GM06990 (cell line): ENCODE results near the gene ATXN1L.

Source experiments
- DNase-seq: peaks from one replicate; pipeline ENCODE4 v3.0.0-alpha.2; 2011; ENCODE audit not compliant: insufficient read length; ENCODE audit errors: extremely low read depth
- H3K27me3 ChIP-seq: replicated peaks from 2 replicates; pipeline ENCODE4 v1.6.0; 2011; ENCODE audit warnings: low read length; ENCODE audit not compliant: control insufficient read depth, insufficient read depth
- H3K36me3 ChIP-seq: 2 replicates; pipeline ENCODE4 v1.5.1; 2011; ENCODE audit warnings: low read length; ENCODE audit not compliant: control insufficient read depth, insufficient read depth
- H3K4me3 ChIP-seq: replicated peaks from 2 replicates; pipeline ENCODE4 v1.5.1; 2011; ENCODE audit warnings: low read depth, mild to moderate bottlenecking, control low read depth, low read length
- CTCF ChIP-seq: IDR thresholded peaks from 2 replicates; pipeline ENCODE4 v1.5.1; 2011; ENCODE audit warnings: low read length, control low read depth, mild to moderate bottlenecking, inconsistent platforms; ENCODE audit not compliant: insufficient read depth, poor library complexity, severe bottlenecking

The ATXN1L gene

GRCh38 chr16:71893888-71894228 lies 48.1 kb downstream of the ATXN1L start:
- TF ChIP-seq CTCF, result no peak
- no peak for DNase-seq
- no peaks in the 10 kb centered on the region for H3K36me3 ChIP-seq
- H3K27me3 ChIP-seq, result no peaks in the 10 kb centered on the region
- peak overlapping the region; percentile 93 for H3K4me3 ChIP-seq

- peak; percentile 50 for DNase-seq
- H3K4me3 ChIP-seq, result peak overlapping the region; percentile 93
- peak; percentile 34 for TF ChIP-seq CTCF
- H3K27me3 ChIP-seq, result no peaks in the 10 kb centered on the region
- no peaks in the 10 kb centered on the region for H3K36me3 ChIP-seq
Observed at GRCh38 chr16:71894229-71894920, 48.6 kb downstream of the ATXN1L start.

DNA sequence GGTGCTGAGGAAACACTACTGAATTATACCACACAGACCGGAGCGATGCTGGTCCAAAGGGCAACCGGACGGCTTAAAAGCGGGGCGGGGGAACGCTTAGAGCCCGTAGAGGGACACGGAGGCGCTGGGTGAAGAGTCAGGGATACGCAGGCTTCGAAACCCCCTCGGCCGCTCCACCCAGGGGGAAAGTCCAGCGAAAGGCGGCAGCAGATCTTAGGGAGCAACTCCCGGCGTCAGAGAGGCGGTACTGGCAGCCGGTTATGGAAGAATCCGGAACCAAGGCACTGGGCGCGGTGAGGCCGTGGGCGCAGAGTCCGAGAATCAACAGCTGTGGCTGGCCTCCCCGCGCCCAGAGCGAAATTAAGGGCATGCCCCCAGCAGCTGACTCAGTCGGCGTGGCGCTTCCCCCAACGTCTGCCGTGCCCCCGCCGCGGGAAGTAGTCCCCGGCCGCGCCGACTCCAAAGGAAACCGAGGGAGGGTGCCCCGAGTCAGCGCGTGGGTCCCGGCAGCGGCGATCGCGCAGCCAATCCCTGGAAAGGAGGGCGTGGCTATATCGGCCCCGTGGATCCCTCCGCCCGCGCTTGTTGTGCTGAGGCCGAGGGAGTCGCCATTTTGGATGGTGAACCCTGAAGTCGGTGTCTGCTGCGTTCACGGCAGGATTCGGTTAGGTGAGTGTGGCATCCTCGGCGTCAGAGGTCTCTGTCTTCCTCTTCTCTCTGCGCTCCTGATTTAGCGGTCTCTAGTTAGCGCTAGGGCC lies 49.3 kb downstream of the ATXN1L start, which contains the start of gene IST1:
Gene IST1 (plus strand): TSS at position 611 of the 758 bp plus-strand sequence. CDS start 20,110 bp downstream, outside the sequence.
- Histone ChIP-seq H3K4me3 (peak within 1 kb of the TSS; percentile 93), H3K36me3 (no peaks in the 10 kb centered on the region), H3K27me3 (no peaks in the 10 kb centered on the region)
- DNase-seq, result peak; percentile 99
- no peak for TF ChIP-seq CTCF

- Histone ChIP-seq H3K36me3 (no peaks in the 10 kb centered on the region), H3K27me3 (no peaks in the 10 kb centered on the region), H3K4me3 (peak overlapping the region; percentile 93)
- no peak for TF ChIP-seq CTCF
- no peak for DNase-seq
Observed at GRCh38 chr16:71895679-71896365, 50.0 kb downstream of the ATXN1L start.

DNA sequence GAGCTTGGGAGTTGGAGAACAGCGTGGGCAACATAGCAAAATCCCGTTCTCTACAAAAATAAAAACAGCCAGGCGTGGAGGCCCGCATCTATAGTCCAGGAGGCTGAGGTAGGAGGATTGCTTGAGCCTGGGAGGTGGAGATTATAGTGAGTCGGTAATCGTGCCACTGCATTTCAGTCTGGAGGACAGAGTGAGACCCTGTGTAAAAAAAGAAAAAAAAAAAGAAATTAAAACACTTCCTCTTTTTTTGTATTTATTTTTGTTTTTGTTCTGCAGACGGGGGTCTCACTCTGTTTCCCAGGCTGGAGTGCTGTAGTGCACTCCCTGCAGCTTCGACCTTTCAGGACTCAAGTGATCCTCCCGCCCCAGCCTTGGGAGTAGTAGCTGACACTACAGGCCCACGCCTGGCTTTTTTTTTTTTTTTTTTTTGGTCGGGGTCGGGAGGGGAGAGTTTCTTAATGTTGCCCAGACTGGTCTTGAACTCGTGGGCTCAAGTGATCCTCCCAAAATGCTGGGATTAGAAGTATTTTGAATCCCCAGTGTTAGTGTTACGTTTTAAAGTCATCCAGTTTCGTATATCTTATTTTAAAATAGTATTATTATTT lies 51.1 kb downstream of the ATXN1L start:
- DNase-seq, result no peak

More for the DNA sequence above, 51.1 kb downstream of the ATXN1L start:
- Histone ChIP-seq H3K4me3 (peak overlapping the region; percentile 93), H3K36me3 (no peaks in the 10 kb centered on the region), H3K27me3 (no peaks in the 10 kb centered on the region)
- TF ChIP-seq CTCF, result no peak
